Measurements from ENCODE around the gene KIFC1. TPM values are rescaled to one million over a fixed set of nuclear protein-coding genes. Genes with fewer than 3 reads are reported as not detected.

The KIFC1 gene
- total RNA-seq, 1 experiment from 2014 or later: 73.8 TPM

DNA sequence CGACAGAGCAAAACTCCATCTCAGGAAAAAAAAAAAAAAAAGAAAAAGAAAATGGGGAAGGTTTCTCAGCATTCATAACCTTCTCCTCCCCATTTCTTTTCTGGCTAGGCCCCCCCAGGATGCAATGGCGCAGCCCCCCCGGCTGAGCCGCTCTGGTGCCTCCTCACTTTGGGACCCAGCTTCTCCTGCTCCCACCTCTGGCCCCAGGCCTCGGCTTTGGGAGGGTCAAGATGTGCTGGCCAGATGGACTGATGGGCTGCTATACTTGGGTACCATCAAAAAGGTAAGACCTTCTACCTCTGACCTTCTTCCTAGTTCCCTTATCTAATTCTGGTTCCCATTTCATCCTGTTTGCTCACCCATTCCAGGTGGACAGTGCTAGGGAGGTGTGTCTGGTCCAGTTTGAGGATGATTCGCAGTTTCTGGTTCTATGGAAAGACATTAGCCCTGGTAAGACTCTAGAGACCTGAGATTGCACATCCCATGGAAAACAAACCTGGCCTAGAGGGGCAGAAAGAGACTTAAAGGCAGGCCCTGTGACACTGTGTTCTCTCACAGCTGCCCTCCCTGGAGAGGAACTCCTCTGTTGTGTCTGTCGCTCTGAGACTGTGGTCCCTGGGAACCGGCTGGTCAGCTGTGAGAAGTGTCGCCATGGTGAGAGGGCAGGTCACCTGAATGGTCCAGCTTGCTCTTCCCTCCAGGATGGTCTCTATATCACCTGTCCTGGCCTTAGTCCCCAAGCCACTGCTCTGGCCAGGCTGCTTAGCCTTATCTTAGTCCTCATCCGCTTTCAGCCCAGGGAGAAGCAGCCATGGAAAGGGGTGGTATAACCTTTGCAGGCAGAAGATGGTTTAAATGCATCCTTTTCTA, 20.8 kb downstream of the KIFC1 start:
- Mint-ChIP-seq H3K9me3 (no peaks in the 10 kb centered on the region), H3K27me3 (ENCODE audit: low read depth) (peaks cover 1% of the 10 kb centered on the region), H3K27ac (peak overlapping the region in 1 of 3 experiments; percentile 49; a peak in 1 of 7 replicates), H3K4me3 (peak overlapping the region; percentile 76 to 86), H3K4me1 (peaks cover 35 to 52% of the 10 kb centered on the region in 2 experiments), H3K36me3 (ENCODE audit: insufficient read depth in 1 of 3, low read depth in 3 of 3) (peaks cover 30 to 67% (median 64%) of the 10 kb centered on the region in 3 experiments)
- H3K23ac ChIP-seq (ENCODE audit: insufficient read length, low read depth, low read length): no peak overlapping the region
- no peak overlapping the region for H3K18ac ChIP-seq (ENCODE audit: insufficient read length, low read depth, low read length)
- peaks cover 20% of the 10 kb centered on the region for H3K23me2 ChIP-seq (ENCODE audit: insufficient read length, low read depth, low read length, poor library complexity, severe bottlenecking)
- H2BK12ac ChIP-seq (ENCODE audit: insufficient read length, low read depth, low read length): no peak overlapping the region
- WGBS (ENCODE audit: extremely low coverage, insufficient read length, low lambda C conversion rate): no CpG with 5 or more reads among the region's 10 CpGs
- H3K79me2 ChIP-seq (ENCODE audit: insufficient read depth, low read length): peaks cover 10% of the 10 kb centered on the region; the same call in 1 of the 2 replicates
- H3K14ac ChIP-seq (ENCODE audit: insufficient read depth, low read length): no peak overlapping the region
- H4K5ac ChIP-seq (ENCODE audit: insufficient read length, low read depth, low read length): no peak overlapping the region
- no peak overlapping the region for H3K27ac ChIP-seq (ENCODE audit: insufficient read length, low read depth, low read length)
- H3K9me3 ChIP-seq (ENCODE audit: control insufficient read depth, low read depth, low read length): no peaks in the 10 kb centered on the region
- H3K56ac ChIP-seq (ENCODE audit: insufficient read length, low read depth, low read length): no peak overlapping the region
- no peak overlapping the region for H3T11ph ChIP-seq (ENCODE audit: low read length)
- no peak overlapping the region for H2BK120ac ChIP-seq (ENCODE audit: low read depth, low read length, poor library complexity, severe bottlenecking)
- no peak for DNase-seq
- no peaks in the 10 kb centered on the region for H3K27me3 ChIP-seq (ENCODE audit: insufficient read depth, low read length)
- H2BK15ac ChIP-seq (ENCODE audit: low read depth, low read length): no peak overlapping the region
- H4K20me1 ChIP-seq (ENCODE audit: control insufficient read depth, insufficient read depth, insufficient read length): no peaks in the 10 kb centered on the region
- no peak overlapping the region for H2BK20ac ChIP-seq (ENCODE audit: low read depth, low read length, poor library complexity, severe bottlenecking)
- H3K79me1 ChIP-seq (ENCODE audit: insufficient read depth, low read depth, low read length, poor library complexity, severe bottlenecking): no peaks in the 10 kb centered on the region
- no peak overlapping the region for H2AFZ ChIP-seq (ENCODE audit: low read length)
- H3K4ac ChIP-seq (ENCODE audit: low read depth, low read length): no peak overlapping the region
- TF ChIP-seq, protein P1, sequence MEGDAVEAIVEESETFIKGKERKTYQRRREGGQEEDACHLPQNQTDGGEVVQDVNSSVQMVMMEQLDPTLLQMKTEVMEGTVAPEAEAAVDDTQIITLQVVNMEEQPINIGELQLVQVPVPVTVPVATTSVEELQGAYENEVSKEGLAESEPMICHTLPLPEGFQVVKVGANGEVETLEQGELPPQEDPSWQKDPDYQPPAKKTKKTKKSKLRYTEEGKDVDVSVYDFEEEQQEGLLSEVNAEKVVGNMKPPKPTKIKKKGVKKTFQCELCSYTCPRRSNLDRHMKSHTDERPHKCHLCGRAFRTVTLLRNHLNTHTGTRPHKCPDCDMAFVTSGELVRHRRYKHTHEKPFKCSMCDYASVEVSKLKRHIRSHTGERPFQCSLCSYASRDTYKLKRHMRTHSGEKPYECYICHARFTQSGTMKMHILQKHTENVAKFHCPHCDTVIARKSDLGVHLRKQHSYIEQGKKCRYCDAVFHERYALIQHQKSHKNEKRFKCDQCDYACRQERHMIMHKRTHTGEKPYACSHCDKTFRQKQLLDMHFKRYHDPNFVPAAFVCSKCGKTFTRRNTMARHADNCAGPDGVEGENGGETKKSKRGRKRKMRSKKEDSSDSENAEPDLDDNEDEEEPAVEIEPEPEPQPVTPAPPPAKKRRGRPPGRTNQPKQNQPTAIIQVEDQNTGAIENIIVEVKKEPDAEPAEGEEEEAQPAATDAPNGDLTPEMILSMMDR (conservative IDR thresholded peaks at IDR 0.05): no peak
- no peaks in the 10 kb centered on the region for H3K4me1 ChIP-seq (ENCODE audit: insufficient read depth, low read length)
- no peak overlapping the region for H2BK5ac ChIP-seq (ENCODE audit: insufficient read length, low read length)
- no peak overlapping the region for H2AK5ac ChIP-seq (ENCODE audit: insufficient read length, low read length)
- H4K8ac ChIP-seq (replicated peaks; ENCODE audit: insufficient read length, low read depth, low read length): no peak overlapping the region
- no peak overlapping the region for H4K91ac ChIP-seq (ENCODE audit: insufficient read length, low read depth, low read length)
- H3K4me2 ChIP-seq (ENCODE audit: insufficient read depth, insufficient read length, low read length): no peak overlapping the region
- H3K9ac ChIP-seq (ENCODE audit: extremely low read depth, insufficient read length, low read length): no peak overlapping the region
